Pancreas (tissue), 10 donors: ENCODE results near the gene ARF5. TPM values are rescaled to one million over a fixed set of nuclear protein-coding genes. Genes with fewer than 3 reads are reported as not detected.
A peak's percentile ranks its signal among the peaks of the same experiment; 100 is the strongest.

Experiments used
- ATAC-seq, 4 donors: fragments of 200-7000 bp; cut with Tn5 transposase; one replicate each; pipeline versions ENCODE4 v1.8.0 to v1.9.1; 2020; ENCODE audit warnings: mild to moderate bottlenecking in 4 of 4, moderate library complexity in 4 of 4
- DNase-seq, 6 donors: peaks; one replicate each; pipeline ENCODE4 v3.0.0-alpha.2; 2020
- FAIRE-seq: peaks from 2 replicates; lab custom pipeline; 2012; peaks lifted over from hg19 to GRCh38; lab: Jason Lieb, UNC
- H3K27ac ChIP-seq, 4 donors: fragments of 200-600 bp; sonication (generic); 1 replicate in 3 of 4; 2 replicates in 1 of 4; pipeline versions ENCODE4 v1.5.0 to v1.8.0; 2020
- H3K27me3 ChIP-seq, 4 donors: fragments of 200-600 bp; one replicate each; pipeline ENCODE4 v1.8.0; 2021
- H3K36me3 ChIP-seq, 3 donors: fragments of 200-600 bp; sonication (generic) in 1 of 3; one replicate each; pipeline versions ENCODE4 v1.5.0 to v1.8.0; 2020 to 2021
- H3K4me1 ChIP-seq, 3 donors: fragments of 200-600 bp; one replicate each; pipeline ENCODE4 v1.8.0; 2021
- H3K4me3 ChIP-seq, 4 donors: fragments of 200-600 bp; sonication (generic) in 2 of 4; one replicate each; pipeline versions ENCODE4 v1.5.0 to v1.8.0; 2020 to 2021
- H3K9me3 ChIP-seq, 4 donors: fragments of 200-600 bp; one replicate each; pipeline ENCODE4 v1.8.0; 2021
- WGBS, 2 donors: extraction: QIAGEN DNeasy Blood & Tissue Kit; methylation state at CpG; one replicate each; pipeline ENCODE4 v1.1.7; 2013; 5-methylcytosine and 5-hydroxymethylcytosine counted together
- intact Hi-C, 3 donors: fragments of 100-400 bp; cut with DNase I; formaldehyde crosslinking; loops; one replicate each; pipeline versions ENCODE4 v1.11.1 to v1.14.2; 2022
- polyA plus RNA-seq, 2 donors: library from polyadenylated mRNA; stranded (reverse); fragments of 200-250 nt; gene quantifications; one replicate each; pipeline ENCODE4 v1.2.3, GENCODE V29; 2013
- total RNA-seq, 6 donors: library from RNA; stranded (reverse); fragmentation: NEBNext Ultra II Directional in 4 of 6; extraction: Animal tissue kit (Norgen Biotek cat#: 25700) in 4 of 6; gene quantifications; one replicate each; pipeline versions ENCODE4 v1.2.1 to v1.2.4, GENCODE V29; 2021 to 2023
- TF ChIP-seq, protein P1 (sequence below), 4 donors: fragments of 200-600 bp; sonication (generic) in 3 of 4; IDR thresholded peaks; one replicate each; pipeline versions ENCODE4 v1.5.0 to v1.8.0; 2021; ENCODE audit warnings: antibody characterized with exemption in 4 of 4
- donor health status: healthy with polysubstance abuse.
- donor health status: DM: no; HTN: no; CAD: no; lungs with moderate emphysema.
- donor health status: DM: no; HTN: no; CAD: no.
- donor health status: control.
- donor health status: control.
- donor health status: Bipolar disorder and iron deficiency.
- donor health status: DM: yes; HTN: yes; CAD: no.
- donor health status: DM: no; HTN: no; CAD: no.
- donor health status: DM: no; HTN: no; CAD: no.
- donor health status: DM: yes; HTN: yes; CAD: no.

ARF5 gene
- total and polyA plus RNA-seq, 8 donors: 71.0 to 207 (median 81.8) TPM

DNA sequence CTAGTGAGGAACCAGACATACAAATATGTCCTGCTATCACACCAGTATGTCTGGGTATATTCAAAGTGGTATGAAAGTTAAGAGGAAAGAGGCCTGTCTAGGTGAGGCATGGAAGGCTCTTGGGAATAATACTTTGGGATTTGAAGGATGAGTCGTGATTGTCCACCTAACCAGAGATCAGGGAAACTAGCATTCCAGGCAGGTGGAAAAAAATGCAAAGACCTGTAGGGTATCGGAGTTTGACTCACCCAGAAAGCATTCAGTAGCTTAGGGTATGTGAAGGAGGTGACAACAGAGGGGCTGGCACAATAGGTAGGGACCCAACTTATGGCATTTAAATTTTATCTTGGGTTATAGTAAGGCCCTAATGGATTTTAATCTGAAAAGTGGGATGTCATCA, 1.9 kb upstream of the ARF5 start:
- 92 to 94% methylated on average over 2 of the region's 2 CpGs for WGBS, 2 donors
- Histone ChIP-seq H3K4me1 (peaks cover 20 to 39% (median 22%) of the 10 kb centered on the region in 3 donors), H3K27me3 (no peaks in the 10 kb centered on the region), H3K4me3 (peak overlapping the region in 1 of 4 donors; percentile 72), H3K9me3 (no peaks in the 10 kb centered on the region), H3K36me3 (peaks cover 3 to 22% (median 10%) of the 10 kb centered on the region in 3 donors), H3K27ac (no peak overlapping the region)
- FAIRE-seq (no peak), ATAC-seq (no peak), DNase-seq (no peak)
- TF ChIP-seq, protein P1, sequence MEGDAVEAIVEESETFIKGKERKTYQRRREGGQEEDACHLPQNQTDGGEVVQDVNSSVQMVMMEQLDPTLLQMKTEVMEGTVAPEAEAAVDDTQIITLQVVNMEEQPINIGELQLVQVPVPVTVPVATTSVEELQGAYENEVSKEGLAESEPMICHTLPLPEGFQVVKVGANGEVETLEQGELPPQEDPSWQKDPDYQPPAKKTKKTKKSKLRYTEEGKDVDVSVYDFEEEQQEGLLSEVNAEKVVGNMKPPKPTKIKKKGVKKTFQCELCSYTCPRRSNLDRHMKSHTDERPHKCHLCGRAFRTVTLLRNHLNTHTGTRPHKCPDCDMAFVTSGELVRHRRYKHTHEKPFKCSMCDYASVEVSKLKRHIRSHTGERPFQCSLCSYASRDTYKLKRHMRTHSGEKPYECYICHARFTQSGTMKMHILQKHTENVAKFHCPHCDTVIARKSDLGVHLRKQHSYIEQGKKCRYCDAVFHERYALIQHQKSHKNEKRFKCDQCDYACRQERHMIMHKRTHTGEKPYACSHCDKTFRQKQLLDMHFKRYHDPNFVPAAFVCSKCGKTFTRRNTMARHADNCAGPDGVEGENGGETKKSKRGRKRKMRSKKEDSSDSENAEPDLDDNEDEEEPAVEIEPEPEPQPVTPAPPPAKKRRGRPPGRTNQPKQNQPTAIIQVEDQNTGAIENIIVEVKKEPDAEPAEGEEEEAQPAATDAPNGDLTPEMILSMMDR (IDR thresholded peaks at IDR 0.05): no peak
- intact Hi-C loops: loop anchor here in 1 of 3 donors (5.0 kb wide), 1 partner anchor 199 kb away; no protein-coding TSS in a partner anchor

DNA sequence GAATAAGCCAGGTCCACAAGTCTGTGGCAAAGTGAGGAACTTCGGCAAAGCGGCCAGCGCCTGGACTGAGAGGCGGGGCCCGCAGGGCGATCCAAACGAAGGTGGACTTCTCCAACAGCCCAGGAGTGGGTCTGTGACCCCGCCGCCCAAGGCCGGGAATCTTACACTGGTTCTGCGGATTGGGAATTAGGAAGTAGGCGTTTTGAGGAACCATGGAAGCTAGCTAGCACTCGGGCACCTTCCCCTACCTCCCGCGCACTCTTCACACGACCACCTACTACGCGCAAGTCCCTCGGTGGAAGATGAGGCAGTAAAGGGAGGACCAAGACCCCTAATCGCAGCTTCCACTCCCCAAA, 570 bp upstream of the ARF5 start:
- H3K4me1 ChIP-seq: peaks cover 22 to 39% (median 23%) of the 10 kb centered on the region in 3 donors
- H3K27me3 ChIP-seq: no peaks in the 10 kb centered on the region
- peaks cover 4 to 20% (median 10%) of the 10 kb centered on the region in 3 donors for H3K36me3 ChIP-seq
- 24 to 29% methylated on average over 20 of the region's 20 CpGs for WGBS, 2 donors
- TF ChIP-seq, protein P1 (IDR thresholded peaks at IDR 0.05): no peak
- ATAC-seq (peak; percentile 4 to 12 (median 10)), DNase-seq (peak in 5 of 6 donors; percentile 34 to 79 (median 58)), FAIRE-seq (no peak)
- H3K27ac ChIP-seq: peak overlapping the region; percentile 93 to 98 (median 96)
- intact Hi-C loops: loop anchor here in 1 of 3 donors (5.0 kb wide), 1 partner anchor 200 kb away; no protein-coding TSS in a partner anchor
- no peaks in the 10 kb centered on the region for H3K9me3 ChIP-seq
- H3K4me3 ChIP-seq: peak overlapping the region; percentile 38 to 100 (median 94)

DNA sequence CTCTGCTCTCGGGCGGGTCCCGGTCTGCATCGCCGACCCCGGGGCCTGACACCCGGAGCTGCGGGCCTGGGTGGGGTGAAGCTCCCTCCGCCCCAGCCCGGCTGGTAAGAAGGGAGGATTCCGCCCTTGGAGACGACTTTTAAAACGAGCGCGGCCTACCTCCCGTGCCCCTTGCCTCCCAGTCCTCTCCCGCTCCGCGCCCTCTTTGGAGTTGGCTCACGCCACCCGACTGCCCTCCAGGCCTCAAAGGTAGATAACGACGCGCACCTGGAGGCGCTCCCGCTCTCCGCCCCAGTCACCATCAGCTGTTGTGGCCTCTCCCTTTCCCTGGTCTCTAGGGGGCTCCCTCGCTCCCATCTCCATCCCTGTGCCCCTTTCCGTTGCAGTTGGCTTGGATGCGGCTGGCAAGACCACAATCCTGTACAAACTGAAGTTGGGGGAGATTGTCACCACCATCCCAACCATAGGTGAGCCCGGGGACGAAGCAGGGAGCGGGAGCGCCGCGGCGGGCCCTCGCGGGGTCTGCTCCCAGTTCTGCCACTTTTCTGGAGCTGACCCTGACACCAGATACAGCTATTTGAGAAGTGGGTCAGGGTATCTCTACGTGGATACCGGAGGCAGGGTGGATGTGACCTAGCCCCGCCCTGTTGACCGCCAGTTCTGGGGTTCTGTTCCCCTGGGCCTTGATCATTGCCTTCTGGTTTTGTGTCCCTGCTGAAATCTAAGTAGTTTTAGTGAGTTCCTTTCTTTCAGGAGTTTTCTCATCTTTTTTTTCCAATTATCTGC, 679 bp downstream of the ARF5 start:
- H3K27ac ChIP-seq: peak overlapping the region; percentile 93 to 98 (median 96)
- ATAC-seq (peak; percentile 55 to 73 (median 68)), DNase-seq (peak; percentile 76 to 93 (median 86)), FAIRE-seq (no peak)
- peaks cover 19 to 37% (median 22%) of the 10 kb centered on the region in 3 donors for H3K4me1 ChIP-seq
- no peaks in the 10 kb centered on the region for H3K27me3 ChIP-seq
- peaks cover 4 to 20% (median 10%) of the 10 kb centered on the region in 3 donors for H3K36me3 ChIP-seq
- WGBS, 2 donors: 2% methylated on average over 38 to 43 of the region's 43 CpGs
- peak overlapping the region; percentile 64 to 100 (median 94) for H3K4me3 ChIP-seq
- intact Hi-C loops: loop anchor here in 1 of 3 donors (5.0 kb wide), 1 partner anchor 202 kb away; no protein-coding TSS in a partner anchor
- TF ChIP-seq, protein P1 (IDR thresholded peaks at IDR 0.05): no peak
- no peaks in the 10 kb centered on the region for H3K9me3 ChIP-seq

DNA sequence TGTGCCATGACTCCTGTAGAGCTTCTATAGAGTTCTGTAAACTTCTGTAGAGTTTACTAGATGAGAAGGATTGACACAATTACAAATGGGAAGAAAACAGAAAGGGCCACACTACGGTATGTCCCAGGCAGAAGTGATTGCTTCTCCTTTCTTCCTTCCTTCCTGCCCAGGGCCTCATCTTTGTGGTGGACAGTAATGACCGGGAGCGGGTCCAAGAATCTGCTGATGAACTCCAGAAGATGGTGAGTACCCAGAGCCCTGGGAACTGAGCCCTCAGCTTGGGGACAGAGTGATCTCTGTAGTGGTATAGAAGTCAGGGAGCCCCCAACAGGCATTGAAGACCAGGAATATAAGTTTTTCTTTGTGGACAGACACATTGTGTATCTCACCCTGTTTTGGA, 1.7 kb downstream of the ARF5 start:
- DNase-seq: peak in 1 of 6 donors; percentile 24
- H3K27ac ChIP-seq: peak overlapping the region in 3 of 4 donors; percentile 93 to 98 (median 93)
- no peak for FAIRE-seq
- H3K4me3 ChIP-seq: peak overlapping the region in 3 of 4 donors; percentile 92 to 100 (median 96)
- intact Hi-C loops: loop anchor here in 1 of 3 donors (5.0 kb wide), 1 partner anchor 203 kb away; no protein-coding TSS in a partner anchor
- H3K27me3 ChIP-seq: no peaks in the 10 kb centered on the region
- ATAC-seq: no peak
- peaks cover 4 to 20% (median 10%) of the 10 kb centered on the region in 3 donors for H3K36me3 ChIP-seq
- WGBS, 2 donors: 61 to 73% methylated on average over 3 of the region's 3 CpGs
- TF ChIP-seq, protein P1 (IDR thresholded peaks at IDR 0.05): no peak
- peaks cover 17 to 43% (median 28%) of the 10 kb centered on the region in 3 donors for H3K4me1 ChIP-seq
- no peaks in the 10 kb centered on the region for H3K9me3 ChIP-seq
